H4 (cell line): ENCODE results near the gene EIF3L. TPM values are rescaled to one million over a fixed set of nuclear protein-coding genes. Genes with fewer than 3 reads are reported as not detected.

Source experiments
- DNase-seq: peaks from one replicate; pipeline ENCODE4 v3.0.0-alpha.2; 2015; ENCODE audit warnings: low spot score
- total RNA-seq: library from RNA; depleted of rRNA; stranded (reverse); fragments of >200 nt; shearing (Covaris generic); gene quantifications from 2 replicates; pipeline ENCODE4 v1.2.3, GENCODE V29; 2014

EIF3L gene
- total RNA-seq, 1 experiment from 2014 or later, result 514 TPM

- peak; percentile 58 for DNase-seq
Observed at GRCh38 chr22:37905534-37906363, 56.5 kb downstream of the EIF3L start, which contains the start of gene MICALL1. TSS of gene MICALL1 (plus strand) at chr22:37906297. CDS start at chr22:37906423, 126 bp downstream.

GRCh38 chr22:37906364-37907008 lies 57.3 kb downstream of the EIF3L start:
- no peak for DNase-seq

GRCh38 chr22:37907036-37907954 lies 58.1 kb downstream of the EIF3L start:
- DNase-seq, result no peak

- no peak for DNase-seq
Observed at GRCh38 chr22:37909766-37910165, 60.5 kb downstream of the EIF3L start.

GRCh38 chr22:37910890-37911672 lies 61.9 kb downstream of the EIF3L start:
- DNase-seq, result no peak

- DNase-seq, result no peak
Observed at GRCh38 chr22:37911697-37912096, 62.5 kb downstream of the EIF3L start.

GRCh38 chr22:37912171-37912570 lies 63.0 kb downstream of the EIF3L start:
- no peak for DNase-seq

- no peak for DNase-seq
Observed at GRCh38 chr22:37913233-37913721, 64.1 kb downstream of the EIF3L start.

GRCh38 chr22:37916311-37916710 lies 67.1 kb downstream of the EIF3L start:
- no peak for DNase-seq

GRCh38 chr22:37917874-37918548 lies 68.8 kb downstream of the EIF3L start:
- no peak for DNase-seq

- DNase-seq, result no peak
Observed at GRCh38 chr22:37918580-37919270, 69.5 kb downstream of the EIF3L start.

GRCh38 chr22:37920126-37920525 lies 70.9 kb downstream of the EIF3L start:
- no peak for DNase-seq

GRCh38 chr22:37922191-37922590 lies 73.0 kb downstream of the EIF3L start:
- no peak for DNase-seq

GRCh38 chr22:37923927-37924326 lies 74.7 kb downstream of the EIF3L start:
- DNase-seq, result no peak

- no peak for DNase-seq
Observed at GRCh38 chr22:37924386-37925065, 75.3 kb downstream of the EIF3L start.

- DNase-seq, result no peak
Observed at GRCh38 chr22:37925330-37925729, 76.1 kb downstream of the EIF3L start.

GRCh38 chr22:37925767-37926166 lies 76.5 kb downstream of the EIF3L start:
- DNase-seq, result no peak

- DNase-seq, result no peak
Observed at GRCh38 chr22:37926358-37926757, 77.1 kb downstream of the EIF3L start.
